Upper lobe of left lung (tissue), 6 donors: ENCODE data around the gene NSDHL. TPM values are rescaled to one million over a fixed set of nuclear protein-coding genes. Genes with fewer than 3 reads are reported as not detected.
A peak's percentile ranks its signal among the peaks of the same experiment; 100 is the strongest.

Experiments used
- ATAC-seq, 2 donors: fragments of 200-7000 bp; cut with Tn5 transposase; one replicate each; pipeline ENCODE4 v1.9.1; 2022; ENCODE audit warnings: mild to moderate bottlenecking in 2 of 2, moderate library complexity in 2 of 2; ENCODE audit not compliant: low FRiP score in 2 of 2
- DNase-seq, 2 donors: peaks; one replicate each; pipeline ENCODE4 v3.0.0-alpha.2; 2019 to 2020
- H3K27ac ChIP-seq, 4 donors: fragments of 200-600 bp; sonication (generic); one replicate each; pipeline ENCODE4 v1.5.1; 2016 to 2019
- H3K27me3 ChIP-seq, 4 donors: fragments of 200-600 bp; sonication (generic); one replicate each; pipeline ENCODE4 v1.5.1; 2017 to 2019
- H3K36me3 ChIP-seq, 4 donors: fragments of 200-600 bp; sonication (generic); one replicate each; pipeline ENCODE4 v1.5.1; 2016 to 2019
- H3K4me1 ChIP-seq, 4 donors: fragments of 200-600 bp; sonication (generic); one replicate each; pipeline ENCODE4 v1.5.1; 2018 to 2019
- H3K4me3 ChIP-seq, 4 donors: fragments of 200-600 bp; sonication (generic); one replicate each; pipeline ENCODE4 v1.5.1; 2017 to 2019; ENCODE audit warnings: mild to moderate bottlenecking in 2 of 4, moderate library complexity in 1 of 4
- H3K9me3 ChIP-seq, 4 donors: fragments of 200-600 bp; sonication (generic); one replicate each; pipeline ENCODE4 v1.5.1; 2018 to 2019
- CTCF ChIP-seq, 6 experiments: fragments of 450-650 bp in 4 of 6; fragments of 200-600 bp in 2 of 6; sonication (generic) in 2 of 6; IDR thresholded peaks; one replicate each; pipeline ENCODE4 v1.5.1; 2016 to 2019; ENCODE audit warnings: antibody characterized with exemption in 6 of 6
- EP300 ChIP-seq, 4 donors: sonication (generic); formaldehyde crosslinking; IDR thresholded peaks; one replicate each; pipeline ENCODE4 v1.5.1; 2017; ENCODE audit warnings: antibody characterized with exemption in 4 of 4, control low read depth in 2 of 4
- POLR2A ChIP-seq, 4 donors: fragments of 450-650 bp; IDR thresholded peaks; one replicate each; pipeline ENCODE4 v1.5.1; 2016 to 2017; ENCODE audit warnings: antibody characterized with exemption in 4 of 4, mild to moderate bottlenecking in 2 of 4
- POLR2AphosphoS5 ChIP-seq, 2 donors: sonication (generic); formaldehyde crosslinking; IDR thresholded peaks; one replicate each; pipeline ENCODE4 v1.5.1; 2017; ENCODE audit warnings: antibody characterized with exemption in 2 of 2
- WGBS, 2 donors: methylation state at CpG; one replicate each; pipeline ENCODE4 v1.1.5; 2017 to 2018; 5-methylcytosine and 5-hydroxymethylcytosine counted together
- total RNA-seq, 6 donors: library from RNA; depleted of rRNA in 4 of 6; stranded (reverse); fragments of >200 nt in 4 of 6; gene quantifications; one replicate each; pipeline versions ENCODE4 v1.1.0 to v1.2.1, GENCODE V29; 2016 to 2021
- donor health status: DM: no; HTN: no; CAD: no; lungs with moderate emphysema.
- donor health status: DM: no; HTN: yes; CAD: no; lungs with severe emphysema.

The NSDHL gene
- total RNA-seq, 6 donors from 2014 or later, result 5.2 to 26.0 (median 21.1) TPM

DNA sequence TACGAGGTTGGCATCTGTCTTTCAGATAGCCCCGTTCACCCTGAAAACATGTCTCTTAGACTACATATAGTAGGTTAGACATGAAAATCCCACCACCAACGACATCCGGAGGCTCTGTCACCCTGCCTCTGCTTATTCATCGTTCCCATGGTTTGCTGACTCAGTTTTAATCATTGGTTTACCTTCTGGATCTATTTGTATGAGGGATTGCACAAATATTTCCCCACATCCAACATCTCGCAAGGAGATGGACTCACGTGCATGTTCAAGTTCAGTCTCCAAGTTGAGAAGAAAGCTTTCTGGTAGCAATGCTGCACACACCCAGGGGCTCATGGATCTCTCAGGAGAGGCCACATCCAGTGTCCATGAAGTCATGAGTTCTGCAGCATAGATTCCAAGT, 11.1 kb upstream of the NSDHL start:
- ATAC-seq (no peak), DNase-seq (no peak)
- H3K9me3 ChIP-seq, result no peaks in the 10 kb centered on the region
- H3K27me3 ChIP-seq, result no peaks in the 10 kb centered on the region
- H3K4me3 ChIP-seq, result no peak overlapping the region
- H3K27ac ChIP-seq, result no peak overlapping the region
- WGBS, 2 donors, result 82 to 90% methylated on average over 6 to 7 of the region's 7 CpGs
- no peaks in the 10 kb centered on the region for H3K36me3 ChIP-seq
- H3K4me1 ChIP-seq, result no peaks in the 10 kb centered on the region
- no peak for TF ChIP-seq POLR2AphosphoS5 (IDR thresholded peaks at IDR 0.05)
- TF ChIP-seq EP300 (IDR thresholded peaks at IDR 0.05), result no peak
- TF ChIP-seq POLR2A (IDR thresholded peaks at IDR 0.05), result no peak
- TF ChIP-seq CTCF (IDR thresholded peaks at IDR 0.05), result no peak

GRCh38 chrX:152821145-152821765, 9.6 kb upstream of the NSDHL start:
- WGBS, 2 donors, result 55 to 60% methylated on average over 3 of the region's 3 CpGs
- TF ChIP-seq POLR2A (IDR thresholded peaks at IDR 0.05) (no peak), CTCF (IDR thresholded peaks at IDR 0.05) (peak in 4 of 6 experiments; percentile 32 to 35 (median 32))
- Histone ChIP-seq H3K27me3 (no peaks in the 10 kb centered on the region), H3K4me3 (no peak overlapping the region), H3K36me3 (no peaks in the 10 kb centered on the region), H3K9me3 (no peaks in the 10 kb centered on the region), H3K4me1 (no peaks in the 10 kb centered on the region), H3K27ac (no peak overlapping the region)
- DNase-seq (peak in 1 of 2 donors; percentile 26), ATAC-seq (no peak)

- H3K36me3 ChIP-seq, result peaks cover 0 to 4% (median 0%) of the 10 kb centered on the region in 4 donors
- H3K4me1 ChIP-seq, result no peaks in the 10 kb centered on the region
- TF ChIP-seq POLR2AphosphoS5 (IDR thresholded peaks at IDR 0.05) (no peak), POLR2A (IDR thresholded peaks at IDR 0.05) (no peak), CTCF (IDR thresholded peaks at IDR 0.05) (no peak), EP300 (IDR thresholded peaks at IDR 0.05) (no peak)
- ATAC-seq, result no peak
- H3K9me3 ChIP-seq, result no peaks in the 10 kb centered on the region
- H3K4me3 ChIP-seq, result no peak overlapping the region
- WGBS, 2 donors, result 64 to 69% methylated on average over 5 to 6 of the region's 6 CpGs
- H3K27me3 ChIP-seq, result no peaks in the 10 kb centered on the region
- DNase-seq, result no peak
- H3K27ac ChIP-seq, result no peak overlapping the region
Measured at GRCh38 chrX:152822383-152823086, 8.3 kb upstream of the NSDHL start.

DNA sequence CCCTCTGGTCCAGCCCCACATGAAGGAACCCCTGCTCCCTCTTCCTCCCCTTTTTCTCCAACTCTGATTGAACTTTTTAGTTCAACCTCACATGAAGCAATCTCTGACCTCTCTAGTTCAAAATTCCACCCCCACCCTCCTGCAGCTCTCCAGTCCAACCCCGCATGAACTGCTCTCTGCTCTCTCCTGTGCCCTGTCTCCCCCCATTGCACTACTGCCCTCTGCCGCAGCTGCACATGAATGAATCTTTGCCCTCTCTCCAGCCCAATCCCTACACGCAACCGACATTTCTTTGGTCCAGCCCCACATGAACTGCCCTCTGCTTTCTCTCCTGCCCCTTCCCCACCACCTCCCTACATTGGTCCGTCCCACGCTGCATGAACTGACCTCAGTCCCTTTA, 7.2 kb upstream of the NSDHL start:
- no peak for DNase-seq
- Histone ChIP-seq H3K4me1 (no peaks in the 10 kb centered on the region), H3K36me3 (peaks cover 0 to 6% (median 0%) of the 10 kb centered on the region in 4 donors), H3K27ac (no peak overlapping the region), H3K4me3 (no peak overlapping the region), H3K9me3 (no peaks in the 10 kb centered on the region), H3K27me3 (no peaks in the 10 kb centered on the region)
- no peak for ATAC-seq
- 53 to 69% methylated on average over 6 of the region's 6 CpGs for WGBS, 2 donors
- TF ChIP-seq CTCF (IDR thresholded peaks at IDR 0.05), result no peak
- TF ChIP-seq POLR2AphosphoS5 (IDR thresholded peaks at IDR 0.05), result no peak
- no peak for TF ChIP-seq EP300 (IDR thresholded peaks at IDR 0.05)
- TF ChIP-seq POLR2A (IDR thresholded peaks at IDR 0.05), result no peak
